Measurements from ENCODE around the gene FAT3. TPM values are rescaled to one million over a fixed set of nuclear protein-coding genes. Genes with fewer than 3 reads are reported as not detected.

The FAT3 gene
- total and polyA plus RNA-seq, 10 of the 15 experiments (the other 5 are each of a cell fraction or from before 2014, with no cell fraction given): under 0.01 to 0.04 (median 0.01) TPM; not detected in 7

DNA sequence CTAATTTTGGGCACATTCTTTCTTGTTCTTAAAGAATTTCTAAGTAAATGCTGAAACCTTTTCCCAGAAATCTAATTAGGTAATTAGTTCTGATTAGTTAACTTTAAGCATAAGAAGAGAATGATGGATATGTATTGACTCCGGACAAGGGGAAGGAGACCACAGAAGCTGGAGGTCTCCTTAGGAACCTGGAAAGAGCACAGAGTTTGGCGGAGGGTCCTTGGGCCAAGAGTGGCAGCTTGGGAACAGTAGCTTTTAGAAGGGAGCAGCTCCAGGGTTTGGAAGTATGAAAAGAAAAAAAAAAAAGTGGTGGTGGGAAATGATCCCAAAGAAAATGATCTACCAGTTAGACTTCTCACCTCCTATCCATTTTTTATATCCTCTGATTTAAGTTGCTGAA, 42.7 kb downstream of the FAT3 start:
- Histone ChIP-seq H3K27me3 (replicated peaks in 1 of 2; ENCODE audit: control insufficient read depth in 2 of 2, insufficient read depth in 2 of 2, low read length in 1 of 2) (no peaks in the 10 kb centered on the region), H3K4me1 (ENCODE audit: control insufficient read depth, insufficient read depth, low read length) (no peaks in the 10 kb centered on the region), H3K36me3 (ENCODE audit: control insufficient read depth in 2 of 2, insufficient read depth in 2 of 2, low read length in 1 of 2) (no peaks in the 10 kb centered on the region), H3K27ac (ENCODE audit: control insufficient read depth, insufficient read depth) (no peak overlapping the region), H3K4me3 (no peak overlapping the region), H3K9ac (ENCODE audit: control insufficient read depth, insufficient read depth, low read length) (no peak overlapping the region), H3K4me2 (ENCODE audit: control insufficient read depth, insufficient read depth) (no peak overlapping the region), H2AFZ (ENCODE audit: control insufficient read depth, low read depth, low read length) (no peak overlapping the region), H3K9me3 (replicated peaks; ENCODE audit: control insufficient read depth, insufficient read depth, low read length) (no peaks in the 10 kb centered on the region), H4K20me1 (ENCODE audit: control insufficient read depth, insufficient read depth) (no peaks in the 10 kb centered on the region), H3K79me2 (ENCODE audit: control insufficient read depth, insufficient read depth, low read length) (no peaks in the 10 kb centered on the region)
- BruUV-seq (replicated peaks): no TSS peak
- SMC1A ChIA-PET (ENCODE audit: uncharacterized antibody, unreplicated experiment): no interaction called here
- no peak for ATAC-seq
- TF ChIP-seq POLR2A (IDR thresholded peaks at IDR 0.05; ENCODE audit: low read depth, low read length) (no peak), CHD1 (IDR thresholded peaks at IDR 0.05; ENCODE audit: low read depth, low read length) (no peak), TARDBP (IDR thresholded peaks at IDR 0.05; ENCODE audit: borderline replicate concordance) (no peak)
- TF ChIP-seq, protein P1, sequence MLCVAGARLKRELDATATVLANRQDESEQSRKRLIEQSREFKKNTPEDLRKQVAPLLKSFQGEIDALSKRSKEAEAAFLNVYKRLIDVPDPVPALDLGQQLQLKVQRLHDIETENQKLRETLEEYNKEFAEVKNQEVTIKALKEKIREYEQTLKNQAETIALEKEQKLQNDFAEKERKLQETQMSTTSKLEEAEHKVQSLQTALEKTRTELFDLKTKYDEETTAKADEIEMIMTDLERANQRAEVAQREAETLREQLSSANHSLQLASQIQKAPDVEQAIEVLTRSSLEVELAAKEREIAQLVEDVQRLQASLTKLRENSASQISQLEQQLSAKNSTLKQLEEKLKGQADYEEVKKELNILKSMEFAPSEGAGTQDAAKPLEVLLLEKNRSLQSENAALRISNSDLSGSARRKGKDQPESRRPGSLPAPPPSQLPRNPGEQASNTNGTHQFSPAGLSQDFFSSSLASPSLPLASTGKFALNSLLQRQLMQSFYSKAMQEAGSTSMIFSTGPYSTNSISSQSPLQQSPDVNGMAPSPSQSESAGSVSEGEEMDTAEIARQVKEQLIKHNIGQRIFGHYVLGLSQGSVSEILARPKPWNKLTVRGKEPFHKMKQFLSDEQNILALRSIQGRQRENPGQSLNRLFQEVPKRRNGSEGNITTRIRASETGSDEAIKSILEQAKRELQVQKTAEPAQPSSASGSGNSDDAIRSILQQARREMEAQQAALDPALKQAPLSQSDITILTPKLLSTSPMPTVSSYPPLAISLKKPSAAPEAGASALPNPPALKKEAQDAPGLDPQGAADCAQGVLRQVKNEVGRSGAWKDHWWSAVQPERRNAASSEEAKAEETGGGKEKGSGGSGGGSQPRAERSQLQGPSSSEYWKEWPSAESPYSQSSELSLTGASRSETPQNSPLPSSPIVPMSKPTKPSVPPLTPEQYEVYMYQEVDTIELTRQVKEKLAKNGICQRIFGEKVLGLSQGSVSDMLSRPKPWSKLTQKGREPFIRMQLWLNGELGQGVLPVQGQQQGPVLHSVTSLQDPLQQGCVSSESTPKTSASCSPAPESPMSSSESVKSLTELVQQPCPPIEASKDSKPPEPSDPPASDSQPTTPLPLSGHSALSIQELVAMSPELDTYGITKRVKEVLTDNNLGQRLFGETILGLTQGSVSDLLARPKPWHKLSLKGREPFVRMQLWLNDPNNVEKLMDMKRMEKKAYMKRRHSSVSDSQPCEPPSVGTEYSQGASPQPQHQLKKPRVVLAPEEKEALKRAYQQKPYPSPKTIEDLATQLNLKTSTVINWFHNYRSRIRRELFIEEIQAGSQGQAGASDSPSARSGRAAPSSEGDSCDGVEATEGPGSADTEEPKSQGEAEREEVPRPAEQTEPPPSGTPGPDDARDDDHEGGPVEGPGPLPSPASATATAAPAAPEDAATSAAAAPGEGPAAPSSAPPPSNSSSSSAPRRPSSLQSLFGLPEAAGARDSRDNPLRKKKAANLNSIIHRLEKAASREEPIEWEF (IDR thresholded peaks at IDR 0.05; ENCODE audit: insufficient replicate concordance, low read depth, low read length): no peak
- TF ChIP-seq, protein P2, sequence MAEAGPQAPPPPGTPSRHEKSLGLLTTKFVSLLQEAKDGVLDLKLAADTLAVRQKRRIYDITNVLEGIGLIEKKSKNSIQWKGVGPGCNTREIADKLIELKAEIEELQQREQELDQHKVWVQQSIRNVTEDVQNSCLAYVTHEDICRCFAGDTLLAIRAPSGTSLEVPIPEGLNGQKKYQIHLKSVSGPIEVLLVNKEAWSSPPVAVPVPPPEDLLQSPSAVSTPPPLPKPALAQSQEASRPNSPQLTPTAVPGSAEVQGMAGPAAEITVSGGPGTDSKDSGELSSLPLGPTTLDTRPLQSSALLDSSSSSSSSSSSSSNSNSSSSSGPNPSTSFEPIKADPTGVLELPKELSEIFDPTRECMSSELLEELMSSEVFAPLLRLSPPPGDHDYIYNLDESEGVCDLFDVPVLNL (IDR thresholded peaks at IDR 0.05; ENCODE audit: low read depth, low read length): no peak
- FAIRE-seq: no peak
- CTCF ChIA-PET: no interaction called here
- RAD21 ChIA-PET (ENCODE audit: unreplicated experiment): no interaction called here
- intact Hi-C loops (cut with micrococcal nuclease; ENCODE audit: unreplicated experiment) (no loop called here), in situ Hi-C loops (cut with MboI) (no loop called here)
- 19% methylated on average over 2 of the region's 2 CpGs for WGBS (ENCODE audit: insufficient coverage, insufficient replicate concordance, low lambda C conversion rate, missing lambda C conversion rate)
- POLR2A ChIA-PET: no interaction called here
- DNase-seq (ENCODE audit: low read depth, low spot score): no peak
